Suprapubic skin (tissue), 3 donors: ENCODE data around the gene PIK3CG.

Source experiments
- CTCF ChIP-seq, 2 donors: fragments of 200-600 bp in 1 of 2; fragments of 450-650 bp in 1 of 2; sonication (generic) in 1 of 2; IDR thresholded peaks; one replicate each; pipeline ENCODE4 v1.5.1; 2016 to 2019; ENCODE audit warnings: antibody characterized with exemption in 2 of 2, mild to moderate bottlenecking in 1 of 2, moderate library complexity in 1 of 2
- POLR2A ChIP-seq, 2 donors: fragments of 450-650 bp; IDR thresholded peaks; one replicate each; pipeline ENCODE4 v1.6.1; 2017; ENCODE audit warnings: antibody characterized with exemption in 2 of 2, mild to moderate bottlenecking in 2 of 2, moderate library complexity in 2 of 2

GRCh38 chr7:106836816-106837215, 28.3 kb upstream of the PIK3CG start:
- TF ChIP-seq CTCF (IDR thresholded peaks at IDR 0.05): no peak
- TF ChIP-seq POLR2A (IDR thresholded peaks at IDR 0.05): no peak
